HCT116 (cell line): ENCODE results near the gene RANBP9. TPM values are rescaled to one million over a fixed set of nuclear protein-coding genes. Genes with fewer than 3 reads are reported as not detected.

Experiments
- ATAC-seq: fragments of 200-7000 bp; cut with Tn5 transposase; 2 replicates; pipeline ENCODE4 v1.9.1; 2020; ENCODE audit warnings: mild to moderate bottlenecking, moderate library complexity
- BruUV-seq: library from RNA; stranded (reverse); fragments of 400-500 nt; replicated peaks from 2 replicates; lab custom pipeline; 2021; lab: Mats Ljungman, UMichigan
- CTCF ChIA-PET: fragments of 300-600 bp; sonication (Branson Sonifier 250); formaldehyde crosslinking; loops from one replicate; lab custom pipeline; 2021; ENCODE audit warnings: antibody characterized with exemption; lab: Charles Lee
- POLR2A ChIA-PET: fragments of 300-600, 350-600 bp; sonication (Branson Sonifier 250); formaldehyde crosslinking; loops from one replicate; lab custom pipeline; 2021; ENCODE audit warnings: antibody characterized with exemption; lab: Charles Lee
- RAD21 ChIA-PET, 2 experiments: fragments of 300-600 bp; sonication (Branson Sonifier 250); formaldehyde crosslinking; loops; one replicate each; lab custom pipeline; 2023; ENCODE audit warnings: low total read pairs in 2 of 2; ENCODE audit not compliant: uncharacterized antibody in 2 of 2, unreplicated experiment in 2 of 2, low non-redundant PET in 1 of 2; lab: Charles Lee
- DNase-seq: peaks from one replicate; pipeline ENCODE4 v3.0.0-alpha.2; 2010; ENCODE audit warnings: low read depth, low spot score
- H2AFZ ChIP-seq: fragments of 200-600 bp; shearing (Covaris generic), sonication (generic); 2 replicates; pipeline ENCODE4 v1.6.1; 2017; ENCODE audit warnings: low read depth, mixed run types, mixed read lengths, antibody characterized with exemption, low read length; ENCODE audit not compliant: poor library complexity, severe bottlenecking
- H3K27ac ChIP-seq: 2 replicates; pipeline ENCODE4 v1.5.1; 2012; ENCODE audit warnings: low read depth, low read length
- H3K27me3 ChIP-seq: fragments of 200-600 bp; sonication (generic); 2 replicates; pipeline ENCODE4 v1.6.1; 2016; ENCODE audit warnings: mixed run types, low read length, mixed read lengths; ENCODE audit not compliant: insufficient read depth
- H3K36me3 ChIP-seq, 2 experiments: fragments of 200-500 bp in 1 of 2; fragments of 200-600 bp in 1 of 2; sonication (Bioruptor generic) in 1 of 2; sonication (generic) in 1 of 2; 2 replicates each; pipeline versions ENCODE4 v1.5.1 to v1.6.1; 2014 to 2016; ENCODE audit warnings: low read length in 2 of 2, inconsistent platforms in 1 of 2, mixed read lengths in 1 of 2, mixed run types in 1 of 2; ENCODE audit not compliant: insufficient read depth in 2 of 2, control insufficient read depth in 1 of 2
- H3K4me1 ChIP-seq, 2 experiments: fragments of 200-600 bp in 1 of 2; sonication (generic) in 1 of 2; 2 replicates each; pipeline versions ENCODE4 v1.5.1 to v1.6.1; 2012 to 2017; ENCODE audit warnings: low read length in 2 of 2, inconsistent platforms in 1 of 2, mild to moderate bottlenecking in 1 of 2, mixed read lengths in 1 of 2, mixed run types in 1 of 2, moderate library complexity in 1 of 2; ENCODE audit not compliant: insufficient read depth in 2 of 2, control insufficient read depth in 1 of 2
- H3K4me2 ChIP-seq: fragments of 200-600 bp; sonication (generic); 2 replicates; pipeline ENCODE4 v1.6.1; 2017; ENCODE audit warnings: mixed run types, low read length, mixed read lengths
- H3K4me3 ChIP-seq, 2 experiments: fragments of 200-600 bp in 1 of 2; sonication (generic) in 1 of 2; replicated peaks in 1 of 2; 2 replicates each; pipeline ENCODE4 v1.5.1; 2011 to 2016; ENCODE audit warnings: low read length in 2 of 2, control low read depth in 1 of 2, low read depth in 1 of 2, mild to moderate bottlenecking in 1 of 2, mixed read lengths in 1 of 2, mixed run types in 1 of 2
- H3K79me2 ChIP-seq: fragments of 200-600 bp; sonication (generic); 2 replicates; pipeline ENCODE4 v1.6.1; 2017; ENCODE audit warnings: mild to moderate bottlenecking, mixed run types, low read length, moderate library complexity, mixed read lengths; ENCODE audit not compliant: insufficient read depth
- H3K9ac ChIP-seq: fragments of 200-600 bp; sonication (generic); 2 replicates; pipeline ENCODE4 v1.6.1; 2016; ENCODE audit warnings: low read length, mixed read lengths
- H3K9me2 ChIP-seq: fragments of 200-600 bp; sonication (generic), shearing (Covaris generic); 2 replicates; pipeline ENCODE4 v1.6.1; 2017; ENCODE audit warnings: mixed run types, mild to moderate bottlenecking, moderate library complexity; ENCODE audit not compliant: insufficient read depth
- H3K9me3 ChIP-seq, 2 experiments: fragments of 200-500 bp in 1 of 2; fragments of 200-600 bp in 1 of 2; sonication (Bioruptor generic) in 1 of 2; sonication (generic) in 1 of 2; 2 replicates each; pipeline ENCODE4 v1.6.1; 2014 to 2017; ENCODE audit warnings: low read length in 2 of 2, mixed read lengths in 2 of 2, inconsistent platforms in 1 of 2, low read depth in 1 of 2, mild to moderate bottlenecking in 1 of 2, mixed run types in 1 of 2, moderate library complexity in 1 of 2; ENCODE audit not compliant: control insufficient read depth in 1 of 2, insufficient read depth in 1 of 2
- H4K20me1 ChIP-seq: fragments of 200-600 bp; sonication (generic), shearing (Covaris generic); 2 replicates; pipeline ENCODE4 v1.6.1; 2017; ENCODE audit warnings: mixed run types, mild to moderate bottlenecking, moderate library complexity; ENCODE audit not compliant: insufficient read depth
- EZH2phosphoT487 ChIP-seq: fragments of 200-600 bp; IDR thresholded peaks from 2 replicates; pipeline ENCODE4 v1.6.1; 2018; ENCODE audit warnings: antibody characterized with exemption, borderline replicate concordance
- RAD21 ChIP-seq: IDR thresholded peaks from 2 replicates; pipeline ENCODE4 v1.6.1; 2012; ENCODE audit warnings: low read depth, mild to moderate bottlenecking
- intact Hi-C: fragments of 100-400 bp; cut with micrococcal nuclease; formaldehyde crosslinking; loops from 2 replicates; pipeline ENCODE4 v1.10.0; 2022
- total RNA-seq: library from RNA; stranded (reverse); gene quantifications from one replicate; pipeline ENCODE4 v1.2.1, GENCODE V29; 2021; ENCODE audit not compliant: unreplicated experiment
- TF ChIP-seq, protein P1 (sequence below): IDR thresholded peaks from 2 replicates; pipeline ENCODE4 v1.6.1; 2012
- TF ChIP-seq, protein P2 (sequence below): IDR thresholded peaks from 2 replicates; pipeline ENCODE4 v1.6.1; 2011; ENCODE audit warnings: mild to moderate bottlenecking, low read length, moderate library complexity; ENCODE audit not compliant: insufficient replicate concordance; ENCODE audit errors: extremely low read depth
- TF ChIP-seq, protein P3 (sequence below): IDR thresholded peaks from 2 replicates; pipeline ENCODE4 v1.6.1; 2012
- TF ChIP-seq, protein P4 (sequence below), 3 experiments: fragments of 200-600 bp in 1 of 3; sonication (generic) in 1 of 3; IDR thresholded peaks in 2 of 3; conservative IDR thresholded peaks in 1 of 3; 2 replicates each; pipeline ENCODE4 v1.5.1; 2012 to 2017; ENCODE audit warnings: low read depth in 2 of 3, low read length in 2 of 3, antibody characterized with exemption in 1 of 3, borderline replicate concordance in 1 of 3, control low read depth in 1 of 3, mild to moderate bottlenecking in 1 of 3, mixed read lengths in 1 of 3, mixed run types in 1 of 3, moderate library complexity in 1 of 3; ENCODE audit not compliant: insufficient read depth in 1 of 3

The RANBP9 gene
- total RNA-seq, 1 experiment from 2014 or later: 48.0 TPM

DNA sequence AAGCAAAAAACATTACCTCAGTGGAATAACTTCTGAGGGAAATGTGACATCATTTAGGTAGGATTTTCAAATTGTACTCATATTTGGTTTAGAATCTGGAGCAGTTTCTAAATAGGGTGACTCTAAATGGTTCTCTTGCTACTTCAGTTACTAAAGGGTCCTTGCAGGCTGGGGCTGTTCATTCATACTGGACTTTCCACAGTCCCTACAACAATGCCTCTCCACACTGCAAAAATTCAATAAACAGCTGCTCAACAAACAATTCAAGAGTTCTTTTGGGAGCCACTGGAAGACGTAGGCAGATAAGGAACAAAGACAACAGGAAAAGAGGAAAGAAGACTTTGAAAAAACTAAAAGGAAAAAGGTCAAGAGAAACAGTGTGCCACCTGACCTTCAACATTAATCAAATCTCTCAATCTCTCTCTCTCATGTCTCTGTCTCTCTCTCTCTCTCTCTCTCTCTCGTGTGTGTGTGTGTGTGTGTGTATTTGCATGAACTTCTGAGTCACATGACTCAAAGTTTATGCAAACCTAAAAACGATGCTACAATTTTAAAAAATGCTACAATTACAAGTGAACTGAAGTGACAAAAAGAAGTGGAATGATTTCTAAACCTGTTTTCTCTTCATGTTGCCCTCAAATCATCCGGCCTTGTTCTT, 82.0 kb downstream of the RANBP9 start (continued):
- TF ChIP-seq, protein P1, sequence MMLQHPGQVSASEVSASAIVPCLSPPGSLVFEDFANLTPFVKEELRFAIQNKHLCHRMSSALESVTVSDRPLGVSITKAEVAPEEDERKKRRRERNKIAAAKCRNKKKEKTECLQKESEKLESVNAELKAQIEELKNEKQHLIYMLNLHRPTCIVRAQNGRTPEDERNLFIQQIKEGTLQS: no peak
- TF ChIP-seq, protein P2, sequence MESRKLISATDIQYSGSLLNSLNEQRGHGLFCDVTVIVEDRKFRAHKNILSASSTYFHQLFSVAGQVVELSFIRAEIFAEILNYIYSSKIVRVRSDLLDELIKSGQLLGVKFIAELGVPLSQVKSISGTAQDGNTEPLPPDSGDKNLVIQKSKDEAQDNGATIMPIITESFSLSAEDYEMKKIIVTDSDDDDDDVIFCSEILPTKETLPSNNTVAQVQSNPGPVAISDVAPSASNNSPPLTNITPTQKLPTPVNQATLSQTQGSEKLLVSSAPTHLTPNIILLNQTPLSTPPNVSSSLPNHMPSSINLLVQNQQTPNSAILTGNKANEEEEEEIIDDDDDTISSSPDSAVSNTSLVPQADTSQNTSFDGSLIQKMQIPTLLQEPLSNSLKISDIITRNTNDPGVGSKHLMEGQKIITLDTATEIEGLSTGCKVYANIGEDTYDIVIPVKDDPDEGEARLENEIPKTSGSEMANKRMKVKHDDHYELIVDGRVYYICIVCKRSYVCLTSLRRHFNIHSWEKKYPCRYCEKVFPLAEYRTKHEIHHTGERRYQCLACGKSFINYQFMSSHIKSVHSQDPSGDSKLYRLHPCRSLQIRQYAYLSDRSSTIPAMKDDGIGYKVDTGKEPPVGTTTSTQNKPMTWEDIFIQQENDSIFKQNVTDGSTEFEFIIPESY: no peak
- TF ChIP-seq, protein P3, sequence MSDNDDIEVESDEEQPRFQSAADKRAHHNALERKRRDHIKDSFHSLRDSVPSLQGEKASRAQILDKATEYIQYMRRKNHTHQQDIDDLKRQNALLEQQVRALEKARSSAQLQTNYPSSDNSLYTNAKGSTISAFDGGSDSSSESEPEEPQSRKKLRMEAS: no peak
- TF ChIP-seq EZH2phosphoT487: no peak

DNA sequence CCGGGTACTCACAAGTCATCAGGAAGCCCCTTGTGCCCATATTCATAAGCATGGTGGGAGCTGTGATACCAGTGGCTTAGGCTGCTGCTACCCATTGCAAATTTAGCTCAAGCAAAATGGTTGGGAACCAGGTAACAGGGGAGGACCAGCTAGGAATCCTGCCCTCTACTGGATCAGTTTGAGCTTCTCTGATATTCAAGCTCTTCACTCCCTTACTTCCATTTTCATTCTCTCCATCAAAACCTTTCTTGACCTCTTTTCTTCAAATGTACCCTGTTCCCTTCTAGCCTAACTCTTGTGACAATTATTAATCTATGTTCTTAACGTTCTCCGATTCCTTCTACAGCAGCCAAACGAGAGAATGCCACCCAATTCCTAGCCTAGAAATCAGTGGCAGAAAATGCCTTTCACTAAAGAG, 86.8 kb downstream of the RANBP9 start:
- no peak overlapping the region for H2AFZ ChIP-seq
- peaks cover 41 to 49% of the 10 kb centered on the region in 2 experiments for H3K36me3 ChIP-seq
- H4K20me1 ChIP-seq: no peaks in the 10 kb centered on the region
- H3K4me3 ChIP-seq: no peak overlapping the region
- ChIA-PET POLR2A (interaction anchor here (1.0 kb wide), 1 partner anchor 9 kb away, joined by 5 read pairs; the partner anchor contains the start of gene NOL7), CTCF (interaction anchor here (0.9 to 1.5 kb wide), 11 partner anchors 10 to 440 kb away, joined by 3 to 13 read pairs (median 4); partner anchors contain the start of genes NOL7, SIRT5 and TBC1D7), RAD21 (interaction anchor here in 1 of 2 experiments (0.7 kb wide), 1 partner anchor 297 kb away, joined by 3 read pairs; no protein-coding TSS in a partner anchor)
- H3K9me2 ChIP-seq: no peaks in the 10 kb centered on the region
- TF ChIP-seq, protein P4, sequence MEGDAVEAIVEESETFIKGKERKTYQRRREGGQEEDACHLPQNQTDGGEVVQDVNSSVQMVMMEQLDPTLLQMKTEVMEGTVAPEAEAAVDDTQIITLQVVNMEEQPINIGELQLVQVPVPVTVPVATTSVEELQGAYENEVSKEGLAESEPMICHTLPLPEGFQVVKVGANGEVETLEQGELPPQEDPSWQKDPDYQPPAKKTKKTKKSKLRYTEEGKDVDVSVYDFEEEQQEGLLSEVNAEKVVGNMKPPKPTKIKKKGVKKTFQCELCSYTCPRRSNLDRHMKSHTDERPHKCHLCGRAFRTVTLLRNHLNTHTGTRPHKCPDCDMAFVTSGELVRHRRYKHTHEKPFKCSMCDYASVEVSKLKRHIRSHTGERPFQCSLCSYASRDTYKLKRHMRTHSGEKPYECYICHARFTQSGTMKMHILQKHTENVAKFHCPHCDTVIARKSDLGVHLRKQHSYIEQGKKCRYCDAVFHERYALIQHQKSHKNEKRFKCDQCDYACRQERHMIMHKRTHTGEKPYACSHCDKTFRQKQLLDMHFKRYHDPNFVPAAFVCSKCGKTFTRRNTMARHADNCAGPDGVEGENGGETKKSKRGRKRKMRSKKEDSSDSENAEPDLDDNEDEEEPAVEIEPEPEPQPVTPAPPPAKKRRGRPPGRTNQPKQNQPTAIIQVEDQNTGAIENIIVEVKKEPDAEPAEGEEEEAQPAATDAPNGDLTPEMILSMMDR (IDR thresholded peaks at IDR 0.05 in 2 of 3, conservative IDR thresholded peaks at IDR 0.05 in 1 of 3; ENCODE audit: borderline replicate concordance in 1 of 3, insufficient read depth in 1 of 3, low read depth in 2 of 3, low read length in 2 of 3): peak in 2 of 3 experiments; percentile 67 to 71; a peak in 4 of 6 replicates
- peak; percentile 53 for TF ChIP-seq RAD21
- TF ChIP-seq, protein P2: no peak
- H3K27ac ChIP-seq: no peak overlapping the region
- H3K79me2 ChIP-seq: peaks cover 11% of the 10 kb centered on the region
- H3K27me3 ChIP-seq: no peaks in the 10 kb centered on the region
- no TSS peak for BruUV-seq
- H3K9me3 ChIP-seq: no peaks in the 10 kb centered on the region
- ATAC-seq (peak; percentile 94), DNase-seq (peak; percentile 47)
- no peak overlapping the region for H3K4me2 ChIP-seq
- H3K9ac ChIP-seq: no peak overlapping the region
- H3K4me1 ChIP-seq: no peaks in the 10 kb centered on the region
- intact Hi-C loops: loop anchor here (1.0 kb wide), 1 partner anchor 289 kb away; no protein-coding TSS in a partner anchor
